ENCODE measurements around the gene ATP6V0E2.

DNA sequence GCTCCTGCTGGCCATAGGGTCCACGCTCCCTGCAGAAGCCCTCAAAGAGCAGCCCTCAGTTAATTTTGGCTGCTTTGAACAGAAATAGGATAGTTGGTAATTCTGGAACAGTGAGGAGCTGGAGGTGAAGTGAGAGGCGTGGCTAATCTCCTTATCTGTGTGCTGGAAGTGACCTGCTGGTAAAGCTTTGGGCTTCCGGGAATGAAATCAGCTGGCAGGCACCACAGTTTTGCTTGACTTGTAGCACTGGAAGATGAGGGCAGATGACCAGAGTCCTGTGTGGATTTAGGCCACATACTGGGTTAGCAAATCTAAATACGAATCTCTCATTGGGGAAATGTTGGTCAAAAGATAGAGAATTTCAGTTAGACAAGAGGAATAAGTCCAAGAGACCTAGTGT, 10.2 kb downstream of the ATP6V0E2 start:
- TF ChIP-seq, protein P1, sequence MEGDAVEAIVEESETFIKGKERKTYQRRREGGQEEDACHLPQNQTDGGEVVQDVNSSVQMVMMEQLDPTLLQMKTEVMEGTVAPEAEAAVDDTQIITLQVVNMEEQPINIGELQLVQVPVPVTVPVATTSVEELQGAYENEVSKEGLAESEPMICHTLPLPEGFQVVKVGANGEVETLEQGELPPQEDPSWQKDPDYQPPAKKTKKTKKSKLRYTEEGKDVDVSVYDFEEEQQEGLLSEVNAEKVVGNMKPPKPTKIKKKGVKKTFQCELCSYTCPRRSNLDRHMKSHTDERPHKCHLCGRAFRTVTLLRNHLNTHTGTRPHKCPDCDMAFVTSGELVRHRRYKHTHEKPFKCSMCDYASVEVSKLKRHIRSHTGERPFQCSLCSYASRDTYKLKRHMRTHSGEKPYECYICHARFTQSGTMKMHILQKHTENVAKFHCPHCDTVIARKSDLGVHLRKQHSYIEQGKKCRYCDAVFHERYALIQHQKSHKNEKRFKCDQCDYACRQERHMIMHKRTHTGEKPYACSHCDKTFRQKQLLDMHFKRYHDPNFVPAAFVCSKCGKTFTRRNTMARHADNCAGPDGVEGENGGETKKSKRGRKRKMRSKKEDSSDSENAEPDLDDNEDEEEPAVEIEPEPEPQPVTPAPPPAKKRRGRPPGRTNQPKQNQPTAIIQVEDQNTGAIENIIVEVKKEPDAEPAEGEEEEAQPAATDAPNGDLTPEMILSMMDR (IDR thresholded peaks at IDR 0.05; ENCODE audit: low read length): no peak
- TF ChIP-seq EZH2 (IDR thresholded peaks at IDR 0.05; ENCODE audit: borderline replicate concordance, low read length): no peak

Measured in OCI-LY1 (cell line).